OCI-LY1 (cell line): ENCODE results near the gene PRKCB.

Experiments used
- H2AFZ ChIP-seq: fragments of 200-600 bp; sonication (generic), shearing (Covaris generic); 2 replicates; pipeline ENCODE4 v1.6.0; 2014; ENCODE audit warnings: antibody characterized with exemption, mild to moderate bottlenecking, low read length
- H3F3A ChIP-seq: fragments of 200-600 bp; sonication (generic), shearing (Covaris generic); 2 replicates; pipeline ENCODE4 v1.6.0; 2014; ENCODE audit warnings: mild to moderate bottlenecking, antibody characterized with exemption, low read length, moderate library complexity; ENCODE audit not compliant: insufficient read depth
- H3K27ac ChIP-seq: fragments of 200-600 bp; sonication (generic); 2 replicates; pipeline ENCODE4 v1.5.1; 2014; ENCODE audit warnings: low read length, mixed run types, mild to moderate bottlenecking, low read depth; ENCODE audit not compliant: poor library complexity, severe bottlenecking
- H3K27me3 ChIP-seq: fragments of 200-600 bp; sonication (generic); 2 replicates; pipeline ENCODE4 v1.6.0; 2014; ENCODE audit warnings: antibody characterized with exemption, mild to moderate bottlenecking, low read length, moderate library complexity; ENCODE audit not compliant: insufficient read depth
- H3K36me3 ChIP-seq: fragments of 200-600 bp; sonication (generic); 2 replicates; pipeline ENCODE4 v1.6.1; 2014; ENCODE audit warnings: mild to moderate bottlenecking, antibody characterized with exemption, low read length, moderate library complexity, mixed read lengths; ENCODE audit not compliant: insufficient read depth
- H3K4me1 ChIP-seq: fragments of 200-600 bp; sonication (generic); 2 replicates; pipeline ENCODE4 v1.5.1; 2014; ENCODE audit warnings: mild to moderate bottlenecking, low read length, moderate library complexity; ENCODE audit not compliant: insufficient read depth, severe bottlenecking
- H3K4me2 ChIP-seq: fragments of 200-600 bp; sonication (generic), shearing (Covaris generic); 2 replicates; pipeline ENCODE4 v1.6.1; 2014; ENCODE audit warnings: low read length
- H3K4me3 ChIP-seq: fragments of 200-600 bp; sonication (generic); 2 replicates; pipeline ENCODE4 v1.5.1; 2014; ENCODE audit warnings: low read length, low read depth, mild to moderate bottlenecking, mixed read lengths; ENCODE audit not compliant: poor library complexity, severe bottlenecking
- H3K79me2 ChIP-seq: fragments of 200-600 bp; shearing (Covaris generic); 2 replicates; pipeline ENCODE4 v1.6.1; 2016; ENCODE audit warnings: mixed run types, low read length, mixed read lengths; ENCODE audit not compliant: insufficient read depth
- H3K9ac ChIP-seq: fragments of 200-600 bp; sonication (generic), shearing (Covaris generic); 2 replicates; pipeline ENCODE4 v1.6.1; 2014; ENCODE audit warnings: mild to moderate bottlenecking, low read length, mixed read lengths
- H3K9me2 ChIP-seq: fragments of 200-600 bp; sonication (generic), shearing (Covaris generic); 2 replicates; pipeline ENCODE4 v1.6.1; 2014; ENCODE audit warnings: low read depth, mild to moderate bottlenecking, low read length, mixed read lengths
- H3K9me3 ChIP-seq: fragments of 200-600 bp; shearing (Covaris generic); 2 replicates; pipeline ENCODE4 v1.6.1; 2014; ENCODE audit warnings: low read length, mixed read lengths
- H4K20me1 ChIP-seq: fragments of 200-600 bp; sonication (generic), shearing (Covaris generic); 2 replicates; pipeline ENCODE4 v1.6.0; 2016; ENCODE audit warnings: mild to moderate bottlenecking, low read length; ENCODE audit not compliant: insufficient read depth
- EZH2 ChIP-seq: fragments of 200-600 bp; sonication (generic), shearing (Covaris generic); IDR thresholded peaks from 2 replicates; pipeline ENCODE4 v1.8.0; 2017; ENCODE audit warnings: borderline replicate concordance, mixed run types, mild to moderate bottlenecking, antibody characterized with exemption, low read length, moderate library complexity, mixed read lengths
- TF ChIP-seq, protein P1 (sequence below): fragments of 200-600 bp; sonication (generic), shearing (Covaris generic); IDR thresholded peaks from 2 replicates; pipeline ENCODE4 v1.5.1; 2017; ENCODE audit warnings: mild to moderate bottlenecking, antibody characterized with exemption, low read length, moderate library complexity, mixed read lengths

The PRKCB gene

GRCh38 chr16:23990507-23990906, 154.7 kb downstream of the PRKCB start:
- Histone ChIP-seq H4K20me1 (no peaks in the 10 kb centered on the region), H3F3A (no peaks in the 10 kb centered on the region), H3K4me3 (no peak overlapping the region), H3K9me3 (no peaks in the 10 kb centered on the region), H3K4me2 (no peak overlapping the region), H3K79me2 (no peaks in the 10 kb centered on the region), H3K27me3 (no peaks in the 10 kb centered on the region), H3K27ac (no peak overlapping the region), H3K4me1 (no peaks in the 10 kb centered on the region), H2AFZ (no peak overlapping the region), H3K36me3 (no peaks in the 10 kb centered on the region), H3K9ac (no peak overlapping the region), H3K9me2 (no peaks in the 10 kb centered on the region)
- TF ChIP-seq, protein P1, sequence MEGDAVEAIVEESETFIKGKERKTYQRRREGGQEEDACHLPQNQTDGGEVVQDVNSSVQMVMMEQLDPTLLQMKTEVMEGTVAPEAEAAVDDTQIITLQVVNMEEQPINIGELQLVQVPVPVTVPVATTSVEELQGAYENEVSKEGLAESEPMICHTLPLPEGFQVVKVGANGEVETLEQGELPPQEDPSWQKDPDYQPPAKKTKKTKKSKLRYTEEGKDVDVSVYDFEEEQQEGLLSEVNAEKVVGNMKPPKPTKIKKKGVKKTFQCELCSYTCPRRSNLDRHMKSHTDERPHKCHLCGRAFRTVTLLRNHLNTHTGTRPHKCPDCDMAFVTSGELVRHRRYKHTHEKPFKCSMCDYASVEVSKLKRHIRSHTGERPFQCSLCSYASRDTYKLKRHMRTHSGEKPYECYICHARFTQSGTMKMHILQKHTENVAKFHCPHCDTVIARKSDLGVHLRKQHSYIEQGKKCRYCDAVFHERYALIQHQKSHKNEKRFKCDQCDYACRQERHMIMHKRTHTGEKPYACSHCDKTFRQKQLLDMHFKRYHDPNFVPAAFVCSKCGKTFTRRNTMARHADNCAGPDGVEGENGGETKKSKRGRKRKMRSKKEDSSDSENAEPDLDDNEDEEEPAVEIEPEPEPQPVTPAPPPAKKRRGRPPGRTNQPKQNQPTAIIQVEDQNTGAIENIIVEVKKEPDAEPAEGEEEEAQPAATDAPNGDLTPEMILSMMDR = no peak
- no peak for TF ChIP-seq EZH2

- Histone ChIP-seq H3K9ac (no peak overlapping the region), H3K36me3 (no peaks in the 10 kb centered on the region), H3K4me1 (no peaks in the 10 kb centered on the region), H3K79me2 (no peaks in the 10 kb centered on the region), H4K20me1 (no peaks in the 10 kb centered on the region), H3K9me2 (no peaks in the 10 kb centered on the region), H3K4me2 (no peak overlapping the region), H3K4me3 (no peak overlapping the region), H3F3A (no peaks in the 10 kb centered on the region), H3K9me3 (no peaks in the 10 kb centered on the region), H3K27me3 (no peaks in the 10 kb centered on the region), H2AFZ (no peak overlapping the region), H3K27ac (no peak overlapping the region)
- TF ChIP-seq EZH2 = no peak
- TF ChIP-seq, protein P1 = no peak
These were observed 155.3 kb downstream of the PRKCB start for GRCh38 chr16:23991066-23991465.

DNA sequence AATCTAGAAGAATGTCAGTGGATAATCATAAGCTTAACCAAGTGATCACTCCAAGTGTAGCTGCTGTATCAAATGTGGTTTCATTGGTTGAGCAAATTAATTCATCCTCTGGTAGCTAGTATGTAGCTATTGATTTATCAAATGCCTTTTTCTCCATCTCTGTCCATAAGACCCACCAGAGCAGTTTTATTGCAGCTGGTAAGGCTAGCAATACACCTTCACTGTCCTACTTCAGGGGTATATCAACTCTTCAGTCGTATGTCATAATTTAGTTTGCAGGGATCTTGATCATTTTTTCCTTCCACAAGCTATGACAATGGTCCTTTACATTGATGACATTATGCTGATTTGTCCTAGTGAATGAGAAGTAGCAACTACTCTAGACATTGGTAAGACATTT, 158.8 kb downstream of the PRKCB start:
- Histone ChIP-seq H3K9ac (no peak overlapping the region), H3K4me2 (no peak overlapping the region), H3K36me3 (no peaks in the 10 kb centered on the region), H3K27me3 (no peaks in the 10 kb centered on the region), H2AFZ (no peak overlapping the region), H3K4me3 (no peak overlapping the region), H3K9me3 (no peaks in the 10 kb centered on the region), H4K20me1 (no peaks in the 10 kb centered on the region), H3K4me1 (no peaks in the 10 kb centered on the region), H3K79me2 (no peaks in the 10 kb centered on the region), H3K27ac (no peak overlapping the region), H3F3A (no peaks in the 10 kb centered on the region), H3K9me2 (no peaks in the 10 kb centered on the region)
- TF ChIP-seq EZH2 = no peak
- TF ChIP-seq, protein P1 = no peak
